DOHH2 (cell line): ENCODE measurements around the gene LMBR1L.

ENCODE experiments used
- CTCF ChIP-seq: fragments of 200-600 bp; sonication (generic); IDR thresholded peaks from one replicate; pipeline ENCODE4 v1.5.1; 2014; ENCODE audit warnings: antibody characterized with exemption, mild to moderate bottlenecking, low read depth, low read length; ENCODE audit not compliant: poor library complexity, severe bottlenecking
- EZH2phosphoT487 ChIP-seq: fragments of 200-600 bp; sonication (generic); IDR thresholded peaks from 2 replicates; pipeline ENCODE4 v1.6.1; 2017; ENCODE audit warnings: borderline replicate concordance, mild to moderate bottlenecking, antibody characterized with exemption, low read length, moderate library complexity, mixed read lengths

GRCh38 chr12:49057888-49058287, 52.8 kb downstream of the LMBR1L start:
- no peak for TF ChIP-seq CTCF
- no peak for TF ChIP-seq EZH2phosphoT487
